Activated T-cell treated with anti-CD3 and anti-CD28 coated beads, Interleukin-2, amount 50 U/mL, for 72 hours (primary cell): ENCODE data around the gene ARHGAP22. TPM values are rescaled to one million over a fixed set of nuclear protein-coding genes. Genes with fewer than 3 reads are reported as not detected.
A peak's percentile ranks its signal among the peaks of the same experiment; 100 is the strongest.

Experiments
- ATAC-seq, 2 donors: fragments of 150-1000 bp; cut with Tn5 transposase; replicated peaks in 1 of 2; 2 replicates each; pipeline ENCODE4 v1.10.0; 2021; ENCODE audit warnings: moderate library complexity in 2 of 2, mild to moderate bottlenecking in 1 of 2
- DNase-seq, 2 donors: peaks; one replicate each; pipeline ENCODE4 v3.0.0; 2021 to 2022; ENCODE audit warnings: mixed read lengths in 1 of 2
- H3K27ac Mint-ChIP-seq: one replicate; pipeline ENCODE4 v1.8.0; 2022; ENCODE audit warnings: mild to moderate bottlenecking, moderate library complexity, mixed read lengths
- H3K27me3 Mint-ChIP-seq: one replicate; pipeline ENCODE4 v1.8.0; 2022; ENCODE audit warnings: low read depth, mixed read lengths
- H3K36me3 Mint-ChIP-seq, 2 donors: one replicate each; pipeline ENCODE4 v1.8.0; 2022; ENCODE audit warnings: mixed read lengths in 2 of 2, mild to moderate bottlenecking in 1 of 2; ENCODE audit not compliant: insufficient read depth in 2 of 2
- H3K4me1 Mint-ChIP-seq: one replicate; pipeline ENCODE4 v1.8.0; 2022; ENCODE audit warnings: low read depth, mixed read lengths
- H3K4me3 Mint-ChIP-seq, 2 donors: one replicate each; pipeline ENCODE4 v1.8.0; 2022; ENCODE audit warnings: mild to moderate bottlenecking in 2 of 2, mixed read lengths in 2 of 2, moderate library complexity in 2 of 2
- H3K9me3 Mint-ChIP-seq, 2 donors: one replicate each; pipeline ENCODE4 v1.8.0; 2022; ENCODE audit warnings: mixed read lengths in 2 of 2
- total RNA-seq, 2 donors: library from RNA; stranded (reverse); gene quantifications; one replicate each; pipeline ENCODE4 v1.2.3, GENCODE V29; 2022

Gene ARHGAP22
- total RNA-seq, 2 donors from 2014 or later = not detected

- Mint-ChIP-seq H3K36me3 (peaks cover 17 to 32% of the 10 kb centered on the region in 2 donors), H3K4me1 (no peaks in the 10 kb centered on the region), H3K27me3 (no peaks in the 10 kb centered on the region), H3K9me3 (peaks cover 5 to 8% of the 10 kb centered on the region in 2 donors), H3K4me3 (no peak overlapping the region), H3K27ac (no peak overlapping the region)
- DNase-seq (no peak), ATAC-seq (no peak)
Observed at GRCh38 chr10:48414160-48414559, 190.7 kb downstream of the ARHGAP22 start.

- H3K9me3 Mint-ChIP-seq = peaks cover 5 to 8% of the 10 kb centered on the region in 2 donors
- no peak overlapping the region for H3K27ac Mint-ChIP-seq
- H3K4me1 Mint-ChIP-seq = no peaks in the 10 kb centered on the region
- no peaks in the 10 kb centered on the region for H3K27me3 Mint-ChIP-seq
- no peak for ATAC-seq
- no peak for DNase-seq
- H3K36me3 Mint-ChIP-seq = peaks cover 17 to 32% of the 10 kb centered on the region in 2 donors
- no peak overlapping the region for H3K4me3 Mint-ChIP-seq
Observed at GRCh38 chr10:48412933-48413332, 191.9 kb downstream of the ARHGAP22 start.

GRCh38 chr10:48412081-48412480 is 192.8 kb downstream of the ARHGAP22 start:
- Mint-ChIP-seq H3K4me1 (no peaks in the 10 kb centered on the region), H3K9me3 (peaks cover 5 to 8% of the 10 kb centered on the region in 2 donors), H3K36me3 (peaks cover 17 to 32% of the 10 kb centered on the region in 2 donors), H3K27me3 (no peaks in the 10 kb centered on the region), H3K4me3 (no peak overlapping the region), H3K27ac (no peak overlapping the region)
- DNase-seq (no peak), ATAC-seq (no peak)

GRCh38 chr10:48411510-48411909 is 193.4 kb downstream of the ARHGAP22 start:
- ATAC-seq = no peak
- Mint-ChIP-seq H3K27me3 (no peaks in the 10 kb centered on the region), H3K4me3 (no peak overlapping the region), H3K9me3 (peaks cover 5 to 8% of the 10 kb centered on the region in 2 donors), H3K27ac (no peak overlapping the region), H3K36me3 (peaks cover 17 to 32% of the 10 kb centered on the region in 2 donors), H3K4me1 (no peaks in the 10 kb centered on the region)
- no peak for DNase-seq

GRCh38 chr10:48410503-48410902 is 194.4 kb downstream of the ARHGAP22 start:
- H3K4me1 Mint-ChIP-seq = no peaks in the 10 kb centered on the region
- H3K27me3 Mint-ChIP-seq = no peaks in the 10 kb centered on the region

GRCh38 chr10:48406658-48407057 is 198.2 kb downstream of the ARHGAP22 start:
- H3K9me3 Mint-ChIP-seq = peaks cover 0 to 2% of the 10 kb centered on the region in 2 donors
- H3K4me1 Mint-ChIP-seq = no peaks in the 10 kb centered on the region
- DNase-seq = no peak
- H3K36me3 Mint-ChIP-seq = peaks cover 9 to 17% of the 10 kb centered on the region in 2 donors
- no peaks in the 10 kb centered on the region for H3K27me3 Mint-ChIP-seq
- H3K4me3 Mint-ChIP-seq = no peak overlapping the region
- no peak for ATAC-seq
- H3K27ac Mint-ChIP-seq = no peak overlapping the region

More at GRCh38 chr10:48410503-48410902, 194.4 kb downstream of the ARHGAP22 start:
- peaks cover 5 to 8% of the 10 kb centered on the region in 2 donors for H3K9me3 Mint-ChIP-seq
- DNase-seq (no peak), ATAC-seq (no peak)
- peaks cover 17 to 33% of the 10 kb centered on the region in 2 donors for H3K36me3 Mint-ChIP-seq
- no peak overlapping the region for H3K4me3 Mint-ChIP-seq
- no peak overlapping the region for H3K27ac Mint-ChIP-seq

GRCh38 chr10:48406204-48406603 is 198.7 kb downstream of the ARHGAP22 start:
- no peaks in the 10 kb centered on the region for H3K4me1 Mint-ChIP-seq
- no peak for DNase-seq
- peak in 1 of 2 donors; percentile 26 for ATAC-seq

GRCh38 chr10:48404646-48405045 is 200.2 kb downstream of the ARHGAP22 start:
- no peak overlapping the region for H3K27ac Mint-ChIP-seq
- peaks cover 0 to 2% of the 10 kb centered on the region in 2 donors for H3K36me3 Mint-ChIP-seq
- no peaks in the 10 kb centered on the region for H3K27me3 Mint-ChIP-seq
- ATAC-seq (no peak), DNase-seq (no peak)
- H3K4me3 Mint-ChIP-seq = no peak overlapping the region
- no peaks in the 10 kb centered on the region for H3K9me3 Mint-ChIP-seq
- H3K4me1 Mint-ChIP-seq = peaks cover 12% of the 10 kb centered on the region

More at GRCh38 chr10:48406204-48406603, 198.7 kb downstream of the ARHGAP22 start:
- no peaks in the 10 kb centered on the region for H3K27me3 Mint-ChIP-seq
- H3K9me3 Mint-ChIP-seq = no peaks in the 10 kb centered on the region
- H3K36me3 Mint-ChIP-seq = peaks cover 7 to 12% of the 10 kb centered on the region in 2 donors
- H3K4me3 Mint-ChIP-seq = no peak overlapping the region
- H3K27ac Mint-ChIP-seq = no peak overlapping the region

- no peaks in the 10 kb centered on the region for H3K9me3 Mint-ChIP-seq
- H3K36me3 Mint-ChIP-seq = peaks cover 0 to 2% of the 10 kb centered on the region in 2 donors
- no peak for DNase-seq
- ATAC-seq = peak in 1 of 2 donors; percentile 42
- H3K4me1 Mint-ChIP-seq = peaks cover 25% of the 10 kb centered on the region
- H3K27me3 Mint-ChIP-seq = no peaks in the 10 kb centered on the region
- no peak overlapping the region for H3K4me3 Mint-ChIP-seq
- no peak overlapping the region for H3K27ac Mint-ChIP-seq
Observed at GRCh38 chr10:48400850-48401220, 204.0 kb downstream of the ARHGAP22 start.

- no peak overlapping the region for H3K4me3 Mint-ChIP-seq
- peaks cover 27% of the 10 kb centered on the region for H3K4me1 Mint-ChIP-seq
- H3K27ac Mint-ChIP-seq = no peak overlapping the region
- DNase-seq = no peak
- no peak for ATAC-seq
- no peaks in the 10 kb centered on the region for H3K9me3 Mint-ChIP-seq
- H3K27me3 Mint-ChIP-seq = no peaks in the 10 kb centered on the region
- no peaks in the 10 kb centered on the region for H3K36me3 Mint-ChIP-seq
Observed at GRCh38 chr10:48400129-48400849, 204.6 kb downstream of the ARHGAP22 start.

- ATAC-seq = no peak
- H3K4me3 Mint-ChIP-seq = no peak overlapping the region
- no peak for DNase-seq
- H3K4me1 Mint-ChIP-seq = peaks cover 27% of the 10 kb centered on the region
- H3K9me3 Mint-ChIP-seq = no peaks in the 10 kb centered on the region
- no peaks in the 10 kb centered on the region for H3K27me3 Mint-ChIP-seq
- no peaks in the 10 kb centered on the region for H3K36me3 Mint-ChIP-seq
- no peak overlapping the region for H3K27ac Mint-ChIP-seq
Observed at GRCh38 chr10:48399551-48399950, 205.3 kb downstream of the ARHGAP22 start.

GRCh38 chr10:48399056-48399541 is 205.8 kb downstream of the ARHGAP22 start:
- no peaks in the 10 kb centered on the region for H3K36me3 Mint-ChIP-seq
- no peaks in the 10 kb centered on the region for H3K27me3 Mint-ChIP-seq
- H3K9me3 Mint-ChIP-seq = no peaks in the 10 kb centered on the region
- H3K4me3 Mint-ChIP-seq = no peak overlapping the region
- DNase-seq = no peak
- peaks cover 27% of the 10 kb centered on the region for H3K4me1 Mint-ChIP-seq
- no peak overlapping the region for H3K27ac Mint-ChIP-seq
- ATAC-seq = no peak

- H3K4me1 Mint-ChIP-seq = peaks cover 34% of the 10 kb centered on the region
- H3K4me3 Mint-ChIP-seq = no peak overlapping the region
- H3K27me3 Mint-ChIP-seq = no peaks in the 10 kb centered on the region
- H3K36me3 Mint-ChIP-seq = no peaks in the 10 kb centered on the region
- DNase-seq (no peak), ATAC-seq (no peak)
- no peak overlapping the region for H3K27ac Mint-ChIP-seq
- no peaks in the 10 kb centered on the region for H3K9me3 Mint-ChIP-seq
Observed at GRCh38 chr10:48398261-48398660, 206.6 kb downstream of the ARHGAP22 start.
